ENCODE data around the gene KRT80. TPM values are rescaled to one million over a fixed set of nuclear protein-coding genes. Genes with fewer than 3 reads are reported as not detected.

Gene KRT80
- total RNA-seq, 1 experiment from 2014 or later = 51.5 TPM

GRCh38 chr12:52206304-52207040 is 14.7 kb upstream of the KRT80 start:
- Histone ChIP-seq H3K36me3 (ENCODE audit: control insufficient read depth, insufficient read depth, low read length) (no peaks in the 10 kb centered on the region), H3K27me3 (ENCODE audit: control insufficient read depth, insufficient read depth, low read length) (no peaks in the 10 kb centered on the region), H3K4me3 (ENCODE audit: low read depth in 2 of 2, low read length in 2 of 2) (no peak overlapping the region), H3K4me1 (ENCODE audit: control insufficient read depth, insufficient read depth, low read length) (peaks cover 61% of the 10 kb centered on the region), H3K27ac (ENCODE audit: low read length) (peak overlapping the region; percentile 65; the same call in 1 of the 2 replicates), H3K9me3 (ENCODE audit: control insufficient read depth, insufficient read depth, low read depth, low read length) (no peaks in the 10 kb centered on the region)
- intact Hi-C loops (cut with micrococcal nuclease; ENCODE audit: unreplicated experiment) (no loop called here), in situ Hi-C loops (cut with HindIII; ENCODE audit: low pct_unique_long_range_greater_than_20kb, low sequenced_read_pairs) (no loop called here)
- POLR2A ChIA-PET = interaction anchor here (0.7 kb wide), 1 partner anchor 197 kb away, joined by 3 read pairs; no protein-coding TSS in a partner anchor
- ATAC-seq (no peak), DNase-seq (ENCODE audit: low read depth, low spot score) (no peak)
- BruUV-seq (replicated peaks) = no TSS peak
- CTCF ChIA-PET = no interaction called here
- no peak for TF ChIP-seq SIN3A (IDR thresholded peaks at IDR 0.05; ENCODE audit: borderline replicate concordance, insufficient read depth, low read depth, low read length)

GRCh38 chr12:52205612-52206303 is 13.9 kb upstream of the KRT80 start:
- DNase-seq (ENCODE audit: low read depth, low spot score) (no peak), ATAC-seq (no peak)
- Histone ChIP-seq H3K4me3 (ENCODE audit: low read depth in 2 of 2, low read length in 2 of 2) (no peak overlapping the region), H3K27ac (ENCODE audit: low read length) (peak overlapping the region; percentile 65; the same call in 1 of the 2 replicates), H3K36me3 (ENCODE audit: control insufficient read depth, insufficient read depth, low read length) (no peaks in the 10 kb centered on the region), H3K4me1 (ENCODE audit: control insufficient read depth, insufficient read depth, low read length) (peaks cover 67% of the 10 kb centered on the region), H3K27me3 (ENCODE audit: control insufficient read depth, insufficient read depth, low read length) (no peaks in the 10 kb centered on the region), H3K9me3 (ENCODE audit: control insufficient read depth, insufficient read depth, low read depth, low read length) (no peaks in the 10 kb centered on the region)
- ChIA-PET CTCF (no interaction called here), POLR2A (interaction anchor here (0.7 kb wide), 1 partner anchor 198 kb away, joined by 3 read pairs; no protein-coding TSS in a partner anchor)
- no peak for TF ChIP-seq REST (IDR thresholded peaks at IDR 0.05; ENCODE audit: insufficient read depth in 1 of 2, low read depth in 2 of 2, low read length in 1 of 2)
- TF ChIP-seq TCF7L2 (IDR thresholded peaks at IDR 0.05; ENCODE audit: low read depth, low read length) = no peak
- TF ChIP-seq CTCF (IDR thresholded peaks at IDR 0.05) = no peak
- BruUV-seq (replicated peaks) = no TSS peak
- in situ Hi-C loops (cut with HindIII; ENCODE audit: low pct_unique_long_range_greater_than_20kb, low sequenced_read_pairs) (no loop called here), intact Hi-C loops (cut with micrococcal nuclease; ENCODE audit: unreplicated experiment) (no loop called here)

GRCh38 chr12:52204931-52205505 is 13.2 kb upstream of the KRT80 start:
- ChIA-PET POLR2A (no interaction called here), CTCF (no interaction called here)
- intact Hi-C loops (cut with micrococcal nuclease; ENCODE audit: unreplicated experiment) (no loop called here), in situ Hi-C loops (cut with HindIII; ENCODE audit: low pct_unique_long_range_greater_than_20kb, low sequenced_read_pairs) (no loop called here)
- Histone ChIP-seq H3K9me3 (ENCODE audit: control insufficient read depth, insufficient read depth, low read depth, low read length) (no peaks in the 10 kb centered on the region), H3K27me3 (ENCODE audit: control insufficient read depth, insufficient read depth, low read length) (no peaks in the 10 kb centered on the region), H3K36me3 (ENCODE audit: control insufficient read depth, insufficient read depth, low read length) (no peaks in the 10 kb centered on the region), H3K4me1 (ENCODE audit: control insufficient read depth, insufficient read depth, low read length) (peaks cover 71% of the 10 kb centered on the region), H3K4me3 (ENCODE audit: low read depth in 2 of 2, low read length in 2 of 2) (no peak overlapping the region), H3K27ac (ENCODE audit: low read length) (peak overlapping the region; percentile 65)
- no TSS peak for BruUV-seq (replicated peaks)
- DNase-seq (ENCODE audit: low read depth, low spot score) (no peak), ATAC-seq (no peak)
- TF ChIP-seq CTCF (IDR thresholded peaks at IDR 0.05) (no peak), SIN3A (IDR thresholded peaks at IDR 0.05; ENCODE audit: borderline replicate concordance, insufficient read depth, low read depth, low read length) (no peak), REST (IDR thresholded peaks at IDR 0.05; ENCODE audit: insufficient read depth in 1 of 2, low read depth in 2 of 2, low read length in 1 of 2) (no peak), POLR2AphosphoS5 (IDR thresholded peaks at IDR 0.05; ENCODE audit: low read depth, low read length) (no peak), TCF7L2 (IDR thresholded peaks at IDR 0.05; ENCODE audit: low read depth, low read length) (no peak)

Measured in Panc1 (cell line).